HCT116 (cell line): ENCODE measurements around the gene CFAP61. TPM values are rescaled to one million over a fixed set of nuclear protein-coding genes. Genes with fewer than 3 reads are reported as not detected.

Experiments
- ATAC-seq: fragments of 200-7000 bp; cut with Tn5 transposase; 2 replicates; pipeline ENCODE4 v1.9.1; 2020; ENCODE audit warnings: mild to moderate bottlenecking, moderate library complexity
- BruUV-seq: library from RNA; stranded (reverse); fragments of 400-500 nt; replicated peaks from 2 replicates; lab custom pipeline; 2021; lab: Mats Ljungman, UMichigan
- CTCF ChIA-PET: fragments of 300-600 bp; sonication (Branson Sonifier 250); formaldehyde crosslinking; loops from one replicate; lab custom pipeline; 2021; ENCODE audit warnings: antibody characterized with exemption; lab: Charles Lee
- POLR2A ChIA-PET: fragments of 300-600, 350-600 bp; sonication (Branson Sonifier 250); formaldehyde crosslinking; loops from one replicate; lab custom pipeline; 2021; ENCODE audit warnings: antibody characterized with exemption; lab: Charles Lee
- RAD21 ChIA-PET, 2 experiments: fragments of 300-600 bp; sonication (Branson Sonifier 250); formaldehyde crosslinking; loops; one replicate each; lab custom pipeline; 2023; ENCODE audit warnings: low total read pairs in 2 of 2; ENCODE audit not compliant: uncharacterized antibody in 2 of 2, unreplicated experiment in 2 of 2, low non-redundant PET in 1 of 2; lab: Charles Lee
- DNase-seq: peaks from one replicate; pipeline ENCODE4 v3.0.0-alpha.2; 2010; ENCODE audit warnings: low read depth, low spot score
- H2AFZ ChIP-seq: fragments of 200-600 bp; shearing (Covaris generic), sonication (generic); 2 replicates; pipeline ENCODE4 v1.6.1; 2017; ENCODE audit warnings: low read depth, mixed run types, mixed read lengths, antibody characterized with exemption, low read length; ENCODE audit not compliant: poor library complexity, severe bottlenecking
- H3K27ac ChIP-seq: 2 replicates; pipeline ENCODE4 v1.5.1; 2012; ENCODE audit warnings: low read depth, low read length
- H3K27me3 ChIP-seq: fragments of 200-600 bp; sonication (generic); 2 replicates; pipeline ENCODE4 v1.6.1; 2016; ENCODE audit warnings: mixed run types, low read length, mixed read lengths; ENCODE audit not compliant: insufficient read depth
- H3K36me3 ChIP-seq, 2 experiments: fragments of 200-500 bp in 1 of 2; fragments of 200-600 bp in 1 of 2; sonication (Bioruptor generic) in 1 of 2; sonication (generic) in 1 of 2; 2 replicates each; pipeline versions ENCODE4 v1.5.1 to v1.6.1; 2014 to 2016; ENCODE audit warnings: low read length in 2 of 2, inconsistent platforms in 1 of 2, mixed read lengths in 1 of 2, mixed run types in 1 of 2; ENCODE audit not compliant: insufficient read depth in 2 of 2, control insufficient read depth in 1 of 2
- H3K4me1 ChIP-seq, 2 experiments: fragments of 200-600 bp in 1 of 2; sonication (generic) in 1 of 2; 2 replicates each; pipeline versions ENCODE4 v1.5.1 to v1.6.1; 2012 to 2017; ENCODE audit warnings: low read length in 2 of 2, inconsistent platforms in 1 of 2, mild to moderate bottlenecking in 1 of 2, mixed read lengths in 1 of 2, mixed run types in 1 of 2, moderate library complexity in 1 of 2; ENCODE audit not compliant: insufficient read depth in 2 of 2, control insufficient read depth in 1 of 2
- H3K4me2 ChIP-seq: fragments of 200-600 bp; sonication (generic); 2 replicates; pipeline ENCODE4 v1.6.1; 2017; ENCODE audit warnings: mixed run types, low read length, mixed read lengths
- H3K4me3 ChIP-seq, 2 experiments: fragments of 200-600 bp in 1 of 2; sonication (generic) in 1 of 2; replicated peaks in 1 of 2; 2 replicates each; pipeline ENCODE4 v1.5.1; 2011 to 2016; ENCODE audit warnings: low read length in 2 of 2, control low read depth in 1 of 2, low read depth in 1 of 2, mild to moderate bottlenecking in 1 of 2, mixed read lengths in 1 of 2, mixed run types in 1 of 2
- H3K79me2 ChIP-seq: fragments of 200-600 bp; sonication (generic); 2 replicates; pipeline ENCODE4 v1.6.1; 2017; ENCODE audit warnings: mild to moderate bottlenecking, mixed run types, low read length, moderate library complexity, mixed read lengths; ENCODE audit not compliant: insufficient read depth
- H3K9ac ChIP-seq: fragments of 200-600 bp; sonication (generic); 2 replicates; pipeline ENCODE4 v1.6.1; 2016; ENCODE audit warnings: low read length, mixed read lengths
- H3K9me2 ChIP-seq: fragments of 200-600 bp; sonication (generic), shearing (Covaris generic); 2 replicates; pipeline ENCODE4 v1.6.1; 2017; ENCODE audit warnings: mixed run types, mild to moderate bottlenecking, moderate library complexity; ENCODE audit not compliant: insufficient read depth
- H3K9me3 ChIP-seq, 2 experiments: fragments of 200-500 bp in 1 of 2; fragments of 200-600 bp in 1 of 2; sonication (Bioruptor generic) in 1 of 2; sonication (generic) in 1 of 2; 2 replicates each; pipeline ENCODE4 v1.6.1; 2014 to 2017; ENCODE audit warnings: low read length in 2 of 2, mixed read lengths in 2 of 2, inconsistent platforms in 1 of 2, low read depth in 1 of 2, mild to moderate bottlenecking in 1 of 2, mixed run types in 1 of 2, moderate library complexity in 1 of 2; ENCODE audit not compliant: control insufficient read depth in 1 of 2, insufficient read depth in 1 of 2
- H4K20me1 ChIP-seq: fragments of 200-600 bp; sonication (generic), shearing (Covaris generic); 2 replicates; pipeline ENCODE4 v1.6.1; 2017; ENCODE audit warnings: mixed run types, mild to moderate bottlenecking, moderate library complexity; ENCODE audit not compliant: insufficient read depth
- CBX3 ChIP-seq: IDR thresholded peaks from 2 replicates; pipeline ENCODE4 v1.6.1; 2012; ENCODE audit warnings: low read depth
- CEBPB ChIP-seq: IDR thresholded peaks from 2 replicates; pipeline ENCODE4 v1.6.1; 2012; ENCODE audit warnings: low read depth
- EZH2 ChIP-seq: fragments of 200-600 bp; sonication (generic); IDR thresholded peaks from 2 replicates; pipeline ENCODE4 v1.6.1; 2017; ENCODE audit warnings: antibody characterized with exemption, mixed run types
- EZH2phosphoT487 ChIP-seq: fragments of 200-600 bp; IDR thresholded peaks from 2 replicates; pipeline ENCODE4 v1.6.1; 2018; ENCODE audit warnings: antibody characterized with exemption, borderline replicate concordance
- FOSL1 ChIP-seq: IDR thresholded peaks from 2 replicates; pipeline ENCODE4 v1.6.1; 2012; ENCODE audit warnings: low read depth
- JUND ChIP-seq: IDR thresholded peaks from 2 replicates; pipeline ENCODE4 v1.6.1; 2012
- POLR2A ChIP-seq: IDR thresholded peaks from 2 replicates; pipeline ENCODE4 v1.7.0; 2011; ENCODE audit warnings: borderline replicate concordance; ENCODE audit not compliant: insufficient read depth, insufficient read length; ENCODE audit errors: extremely low read depth
- POLR2AphosphoS5 ChIP-seq: IDR thresholded peaks from 2 replicates; pipeline ENCODE4 v1.6.1; 2011; ENCODE audit warnings: mild to moderate bottlenecking, low read depth, low read length, moderate library complexity
- SP1 ChIP-seq: IDR thresholded peaks from 2 replicates; pipeline ENCODE4 v1.6.1; 2012; ENCODE audit warnings: low read depth
- SRF ChIP-seq: IDR thresholded peaks from 2 replicates; pipeline ENCODE4 v1.6.1; 2012; ENCODE audit warnings: low read depth
- ZFX ChIP-seq: fragments of 450-650 bp; IDR thresholded peaks from 2 replicates; pipeline ENCODE4 v1.6.1; 2017
- ZNF274 ChIP-seq: fragments of 200-500 bp; sonication (Bioruptor generic); IDR thresholded peaks from 2 replicates; pipeline ENCODE4 v1.6.1; 2014; ENCODE audit warnings: mild to moderate bottlenecking, low read depth, low read length, inconsistent platforms
- intact Hi-C: fragments of 100-400 bp; cut with micrococcal nuclease; formaldehyde crosslinking; loops from 2 replicates; pipeline ENCODE4 v1.10.0; 2022
- total RNA-seq: library from RNA; stranded (reverse); gene quantifications from one replicate; pipeline ENCODE4 v1.2.1, GENCODE V29; 2021; ENCODE audit not compliant: unreplicated experiment
- TF ChIP-seq, protein P1 (sequence below): IDR thresholded peaks from 2 replicates; pipeline ENCODE4 v1.6.1; 2012
- TF ChIP-seq, protein P2 (sequence below): IDR thresholded peaks from 2 replicates; pipeline ENCODE4 v1.6.1; 2012; ENCODE audit warnings: low read depth
- TF ChIP-seq, protein P3 (sequence below): IDR thresholded peaks from 2 replicates; pipeline ENCODE4 v1.6.1; 2011; ENCODE audit warnings: mild to moderate bottlenecking, low read length, moderate library complexity; ENCODE audit not compliant: insufficient replicate concordance; ENCODE audit errors: extremely low read depth
- TF ChIP-seq, protein P4 (sequence below), 3 experiments: fragments of 200-600 bp in 1 of 3; sonication (generic) in 1 of 3; IDR thresholded peaks in 2 of 3; conservative IDR thresholded peaks in 1 of 3; 2 replicates each; pipeline ENCODE4 v1.5.1; 2012 to 2017; ENCODE audit warnings: low read depth in 2 of 3, low read length in 2 of 3, antibody characterized with exemption in 1 of 3, borderline replicate concordance in 1 of 3, control low read depth in 1 of 3, mild to moderate bottlenecking in 1 of 3, mixed read lengths in 1 of 3, mixed run types in 1 of 3, moderate library complexity in 1 of 3; ENCODE audit not compliant: insufficient read depth in 1 of 3
- TF ChIP-seq, protein P5 (sequence below): IDR thresholded peaks from 2 replicates; pipeline ENCODE4 v1.6.1; 2012

Gene CFAP61
- total RNA-seq, 1 experiment from 2014 or later, result 1.7 TPM

DNA sequence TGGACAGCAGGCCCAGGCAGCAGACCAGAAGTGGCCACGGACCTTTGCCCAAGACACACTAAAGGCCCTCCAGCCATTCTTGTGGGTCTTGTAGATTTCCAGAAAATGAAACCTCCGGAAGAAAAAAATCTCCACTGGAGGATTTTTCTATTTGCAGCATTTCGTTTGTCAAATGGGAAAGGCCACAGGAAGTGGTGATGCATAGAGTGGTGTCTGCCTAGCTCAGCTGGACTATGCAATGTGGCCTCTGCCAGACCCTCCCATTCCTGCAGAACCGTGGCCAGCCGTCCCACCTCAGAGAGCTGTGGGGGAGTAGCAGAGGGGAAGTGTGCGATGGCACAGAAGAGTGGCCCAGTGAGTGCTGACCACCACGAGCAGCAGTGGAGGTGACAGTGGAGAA is 291.6 kb downstream of the CFAP61 start:
- H3K9me3 ChIP-seq, result no peaks in the 10 kb centered on the region
- peaks cover 4% of the 10 kb centered on the region; the same call in 1 of the 2 replicates for H3K27me3 ChIP-seq
- H3K9ac ChIP-seq, result no peak overlapping the region
- CTCF ChIA-PET, result no interaction called here
- no peak overlapping the region for H3K27ac ChIP-seq
- no peak overlapping the region for H3K4me2 ChIP-seq
- RAD21 ChIA-PET, result no interaction called here
- H3K79me2 ChIP-seq, result no peaks in the 10 kb centered on the region
- no peak for DNase-seq
- BruUV-seq, result no TSS peak
- no peak for ATAC-seq
- TF ChIP-seq POLR2A, result no peak
- no peak for TF ChIP-seq FOSL1
- no peak for TF ChIP-seq CBX3
- no peak for TF ChIP-seq SP1
- no peak for TF ChIP-seq JUND
- TF ChIP-seq, protein P1, sequence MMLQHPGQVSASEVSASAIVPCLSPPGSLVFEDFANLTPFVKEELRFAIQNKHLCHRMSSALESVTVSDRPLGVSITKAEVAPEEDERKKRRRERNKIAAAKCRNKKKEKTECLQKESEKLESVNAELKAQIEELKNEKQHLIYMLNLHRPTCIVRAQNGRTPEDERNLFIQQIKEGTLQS, result no peak
- TF ChIP-seq POLR2AphosphoS5, result no peak
- TF ChIP-seq, protein P2, sequence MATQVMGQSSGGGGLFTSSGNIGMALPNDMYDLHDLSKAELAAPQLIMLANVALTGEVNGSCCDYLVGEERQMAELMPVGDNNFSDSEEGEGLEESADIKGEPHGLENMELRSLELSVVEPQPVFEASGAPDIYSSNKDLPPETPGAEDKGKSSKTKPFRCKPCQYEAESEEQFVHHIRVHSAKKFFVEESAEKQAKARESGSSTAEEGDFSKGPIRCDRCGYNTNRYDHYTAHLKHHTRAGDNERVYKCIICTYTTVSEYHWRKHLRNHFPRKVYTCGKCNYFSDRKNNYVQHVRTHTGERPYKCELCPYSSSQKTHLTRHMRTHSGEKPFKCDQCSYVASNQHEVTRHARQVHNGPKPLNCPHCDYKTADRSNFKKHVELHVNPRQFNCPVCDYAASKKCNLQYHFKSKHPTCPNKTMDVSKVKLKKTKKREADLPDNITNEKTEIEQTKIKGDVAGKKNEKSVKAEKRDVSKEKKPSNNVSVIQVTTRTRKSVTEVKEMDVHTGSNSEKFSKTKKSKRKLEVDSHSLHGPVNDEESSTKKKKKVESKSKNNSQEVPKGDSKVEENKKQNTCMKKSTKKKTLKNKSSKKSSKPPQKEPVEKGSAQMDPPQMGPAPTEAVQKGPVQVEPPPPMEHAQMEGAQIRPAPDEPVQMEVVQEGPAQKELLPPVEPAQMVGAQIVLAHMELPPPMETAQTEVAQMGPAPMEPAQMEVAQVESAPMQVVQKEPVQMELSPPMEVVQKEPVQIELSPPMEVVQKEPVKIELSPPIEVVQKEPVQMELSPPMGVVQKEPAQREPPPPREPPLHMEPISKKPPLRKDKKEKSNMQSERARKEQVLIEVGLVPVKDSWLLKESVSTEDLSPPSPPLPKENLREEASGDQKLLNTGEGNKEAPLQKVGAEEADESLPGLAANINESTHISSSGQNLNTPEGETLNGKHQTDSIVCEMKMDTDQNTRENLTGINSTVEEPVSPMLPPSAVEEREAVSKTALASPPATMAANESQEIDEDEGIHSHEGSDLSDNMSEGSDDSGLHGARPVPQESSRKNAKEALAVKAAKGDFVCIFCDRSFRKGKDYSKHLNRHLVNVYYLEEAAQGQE, result no peak
- TF ChIP-seq, protein P3, sequence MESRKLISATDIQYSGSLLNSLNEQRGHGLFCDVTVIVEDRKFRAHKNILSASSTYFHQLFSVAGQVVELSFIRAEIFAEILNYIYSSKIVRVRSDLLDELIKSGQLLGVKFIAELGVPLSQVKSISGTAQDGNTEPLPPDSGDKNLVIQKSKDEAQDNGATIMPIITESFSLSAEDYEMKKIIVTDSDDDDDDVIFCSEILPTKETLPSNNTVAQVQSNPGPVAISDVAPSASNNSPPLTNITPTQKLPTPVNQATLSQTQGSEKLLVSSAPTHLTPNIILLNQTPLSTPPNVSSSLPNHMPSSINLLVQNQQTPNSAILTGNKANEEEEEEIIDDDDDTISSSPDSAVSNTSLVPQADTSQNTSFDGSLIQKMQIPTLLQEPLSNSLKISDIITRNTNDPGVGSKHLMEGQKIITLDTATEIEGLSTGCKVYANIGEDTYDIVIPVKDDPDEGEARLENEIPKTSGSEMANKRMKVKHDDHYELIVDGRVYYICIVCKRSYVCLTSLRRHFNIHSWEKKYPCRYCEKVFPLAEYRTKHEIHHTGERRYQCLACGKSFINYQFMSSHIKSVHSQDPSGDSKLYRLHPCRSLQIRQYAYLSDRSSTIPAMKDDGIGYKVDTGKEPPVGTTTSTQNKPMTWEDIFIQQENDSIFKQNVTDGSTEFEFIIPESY, result no peak
- TF ChIP-seq CEBPB, result no peak
- TF ChIP-seq, protein P4, sequence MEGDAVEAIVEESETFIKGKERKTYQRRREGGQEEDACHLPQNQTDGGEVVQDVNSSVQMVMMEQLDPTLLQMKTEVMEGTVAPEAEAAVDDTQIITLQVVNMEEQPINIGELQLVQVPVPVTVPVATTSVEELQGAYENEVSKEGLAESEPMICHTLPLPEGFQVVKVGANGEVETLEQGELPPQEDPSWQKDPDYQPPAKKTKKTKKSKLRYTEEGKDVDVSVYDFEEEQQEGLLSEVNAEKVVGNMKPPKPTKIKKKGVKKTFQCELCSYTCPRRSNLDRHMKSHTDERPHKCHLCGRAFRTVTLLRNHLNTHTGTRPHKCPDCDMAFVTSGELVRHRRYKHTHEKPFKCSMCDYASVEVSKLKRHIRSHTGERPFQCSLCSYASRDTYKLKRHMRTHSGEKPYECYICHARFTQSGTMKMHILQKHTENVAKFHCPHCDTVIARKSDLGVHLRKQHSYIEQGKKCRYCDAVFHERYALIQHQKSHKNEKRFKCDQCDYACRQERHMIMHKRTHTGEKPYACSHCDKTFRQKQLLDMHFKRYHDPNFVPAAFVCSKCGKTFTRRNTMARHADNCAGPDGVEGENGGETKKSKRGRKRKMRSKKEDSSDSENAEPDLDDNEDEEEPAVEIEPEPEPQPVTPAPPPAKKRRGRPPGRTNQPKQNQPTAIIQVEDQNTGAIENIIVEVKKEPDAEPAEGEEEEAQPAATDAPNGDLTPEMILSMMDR (IDR thresholded peaks at IDR 0.05 in 2 of 3, conservative IDR thresholded peaks at IDR 0.05 in 1 of 3; ENCODE audit: borderline replicate concordance in 1 of 3, insufficient read depth in 1 of 3, low read depth in 2 of 3, low read length in 2 of 3), result no peak
- no peak for TF ChIP-seq ZFX
- TF ChIP-seq EZH2, result no peak
- no peak for TF ChIP-seq EZH2phosphoT487
- TF ChIP-seq, protein P5, sequence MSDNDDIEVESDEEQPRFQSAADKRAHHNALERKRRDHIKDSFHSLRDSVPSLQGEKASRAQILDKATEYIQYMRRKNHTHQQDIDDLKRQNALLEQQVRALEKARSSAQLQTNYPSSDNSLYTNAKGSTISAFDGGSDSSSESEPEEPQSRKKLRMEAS, result no peak
- no peak for TF ChIP-seq SRF
- TF ChIP-seq ZNF274, result no peak
- intact Hi-C loops, result no loop called here
- H3K9me2 ChIP-seq, result no peaks in the 10 kb centered on the region
- H2AFZ ChIP-seq, result no peak overlapping the region
- H3K4me3 ChIP-seq, result no peak overlapping the region
- H3K36me3 ChIP-seq, result no peaks in the 10 kb centered on the region
- no peaks in the 10 kb centered on the region for H4K20me1 ChIP-seq
- POLR2A ChIA-PET, result no interaction called here
- no peaks in the 10 kb centered on the region for H3K4me1 ChIP-seq
